ENCODE data around the gene INTS4.
"Not testable (repeated sequence)": the region's sequence is repeated elsewhere in the genome, so short reads cannot be mapped to it uniquely, and the experiment has no call there.

Gene INTS4

DNA sequence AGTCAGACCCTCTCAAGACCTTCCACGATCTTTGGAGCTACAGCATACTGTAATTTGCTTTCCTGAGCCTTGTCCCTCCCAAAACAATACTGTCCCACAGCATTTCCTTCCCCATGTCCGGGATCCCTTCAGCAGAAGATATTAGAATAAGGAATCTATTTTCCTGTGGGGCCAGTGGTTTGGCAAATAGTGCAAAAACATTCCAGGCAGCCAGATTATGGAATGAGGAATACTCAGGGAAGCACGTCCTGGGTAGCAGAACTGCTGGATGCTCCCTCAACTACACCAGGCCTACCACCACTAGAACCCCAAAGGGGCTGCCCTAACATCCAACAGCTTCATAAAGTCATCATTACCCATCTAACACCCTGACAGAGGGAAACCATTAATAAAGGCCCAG lies 112.1 kb downstream of the INTS4 start:
- DNase-seq = no peak

DNA sequence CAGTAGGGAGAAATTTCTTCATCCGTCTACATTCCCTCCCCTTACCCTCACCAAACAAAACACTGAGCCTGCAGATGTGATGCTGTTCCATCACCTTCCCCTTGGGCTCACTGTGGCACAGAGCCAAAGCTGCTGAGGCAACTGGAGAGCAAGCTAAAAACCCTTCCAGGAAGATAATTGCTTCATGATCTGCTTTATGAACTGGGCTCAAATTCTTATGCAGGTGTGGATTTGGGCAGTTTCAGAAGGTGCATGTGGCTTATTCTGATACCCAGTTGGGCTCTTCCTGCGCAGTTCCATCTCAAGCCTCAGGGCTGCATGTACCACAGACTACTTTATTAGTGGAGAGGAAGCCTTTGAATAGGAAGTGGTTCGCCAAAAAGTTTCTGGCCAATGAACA lies 115.2 kb downstream of the INTS4 start:
- DNase-seq = no peak

DNA sequence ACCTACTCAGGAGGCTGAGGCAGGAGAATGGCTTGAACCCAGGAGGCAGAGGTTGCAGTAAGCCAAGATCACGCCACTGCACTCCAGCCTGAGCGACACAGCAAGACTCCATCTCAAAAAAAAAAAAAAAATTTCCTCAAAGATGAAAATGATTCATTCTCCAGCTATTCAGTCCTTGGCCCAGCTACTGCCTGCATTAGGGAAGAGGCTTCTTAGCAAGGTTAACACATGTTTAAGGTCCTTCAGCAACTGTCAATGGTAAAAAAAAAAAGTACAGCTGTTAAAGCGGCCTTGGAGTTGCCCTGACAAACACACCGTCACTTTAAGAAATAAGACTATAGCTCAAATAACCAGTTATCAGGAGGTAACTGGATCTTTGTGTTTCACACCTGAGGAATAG lies 116.2 kb downstream of the INTS4 start:
- DNase-seq = not testable (repeated sequence)

DNA sequence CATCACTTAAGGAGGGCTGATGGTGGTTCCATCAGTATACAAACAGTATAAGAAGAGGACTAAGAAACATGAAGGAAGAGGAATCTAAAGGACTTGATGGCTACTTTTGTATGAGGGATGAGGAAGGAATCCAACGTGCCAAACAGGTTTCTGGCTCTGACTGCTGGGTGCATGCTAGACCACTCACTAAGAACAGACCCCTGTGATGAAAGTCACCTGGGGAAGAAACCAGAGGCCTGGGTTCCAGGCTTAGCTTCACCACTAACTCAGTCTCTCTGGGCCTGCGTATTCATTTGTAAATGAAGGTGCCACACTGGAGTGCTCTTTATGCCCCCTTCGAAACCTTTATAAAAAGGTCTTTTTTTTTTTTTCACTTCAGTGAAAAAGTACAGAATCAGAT lies 118.4 kb downstream of the INTS4 start:
- DNase-seq = no peak

DNA sequence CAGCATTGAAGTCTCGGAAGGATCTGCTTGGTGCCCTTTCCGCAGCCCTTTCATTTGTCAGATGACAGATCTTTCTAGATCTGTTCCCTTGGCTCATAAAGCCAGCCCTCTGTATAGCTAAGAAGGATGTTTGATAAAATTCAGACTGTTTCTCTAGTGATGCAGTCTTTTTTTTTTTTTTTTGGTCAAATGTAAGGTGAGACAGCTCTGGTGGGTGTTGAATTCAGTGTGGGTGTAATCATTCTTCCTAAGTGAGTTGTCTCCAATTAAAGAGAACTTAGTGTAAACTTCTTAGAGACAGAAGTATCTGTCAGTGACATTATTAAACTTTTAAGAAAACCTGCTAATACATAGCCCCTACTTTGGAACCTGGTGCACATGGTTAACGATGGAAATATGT lies 120.3 kb downstream of the INTS4 start:
- DNase-seq = no peak

DNA sequence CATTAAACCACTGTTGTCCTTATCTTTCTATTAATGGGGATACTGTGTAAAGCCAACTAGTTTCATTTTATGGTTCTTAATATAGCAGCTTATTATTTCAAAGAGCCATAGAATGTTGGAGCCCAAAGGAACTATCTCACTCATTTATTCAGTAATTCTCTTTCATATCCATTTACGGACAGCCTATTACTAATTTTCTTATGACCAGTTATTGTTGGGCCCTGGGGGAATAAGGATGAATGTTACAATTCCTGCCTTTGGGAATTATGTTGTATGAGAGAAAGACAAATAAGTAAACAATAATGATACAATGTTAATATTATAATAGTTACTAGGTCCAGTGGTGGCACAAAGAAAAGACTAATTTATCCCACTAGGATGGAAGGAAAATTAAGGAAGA lies 121.1 kb downstream of the INTS4 start:
- DNase-seq = no peak

DNA sequence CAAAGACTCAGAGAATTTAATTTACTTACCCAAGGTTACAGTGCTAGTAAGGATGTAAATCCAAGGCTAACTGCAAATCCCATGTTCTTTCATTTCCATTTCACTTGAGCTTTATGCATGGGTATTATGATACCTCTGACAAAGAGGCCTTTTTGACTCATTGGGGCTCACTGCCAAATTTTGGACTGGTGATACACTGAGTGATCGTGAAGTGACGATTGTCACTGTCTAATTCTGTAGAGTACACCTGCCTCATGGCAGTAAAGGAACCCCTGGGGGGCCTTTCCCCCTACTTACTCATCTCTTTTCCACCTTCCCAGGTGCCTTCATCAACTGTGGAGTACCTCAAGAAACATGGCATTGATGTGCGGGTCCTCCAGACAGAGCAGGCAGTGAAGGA lies 122.6 kb downstream of the INTS4 start:
- no peak for DNase-seq

DNA sequence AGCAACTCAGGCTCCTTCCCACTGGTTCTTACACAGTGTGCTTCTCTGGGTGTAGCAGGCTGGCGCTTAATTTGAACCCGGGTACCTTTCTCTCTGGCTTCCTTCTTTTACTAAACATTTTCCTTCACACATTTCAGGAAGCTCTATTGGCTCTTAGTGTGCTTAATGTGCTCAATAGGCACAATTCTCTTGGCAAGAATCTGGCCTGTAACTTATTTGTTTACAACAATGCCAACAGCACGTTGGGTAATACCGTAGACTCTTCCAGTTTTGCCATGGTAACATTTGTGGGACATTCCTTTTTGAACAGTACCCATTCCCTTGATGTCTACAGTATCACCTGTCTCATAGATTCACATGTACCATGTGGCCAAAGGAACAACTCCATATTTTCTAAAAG lies 125.7 kb downstream of the INTS4 start:
- DNase-seq = no peak

DNA sequence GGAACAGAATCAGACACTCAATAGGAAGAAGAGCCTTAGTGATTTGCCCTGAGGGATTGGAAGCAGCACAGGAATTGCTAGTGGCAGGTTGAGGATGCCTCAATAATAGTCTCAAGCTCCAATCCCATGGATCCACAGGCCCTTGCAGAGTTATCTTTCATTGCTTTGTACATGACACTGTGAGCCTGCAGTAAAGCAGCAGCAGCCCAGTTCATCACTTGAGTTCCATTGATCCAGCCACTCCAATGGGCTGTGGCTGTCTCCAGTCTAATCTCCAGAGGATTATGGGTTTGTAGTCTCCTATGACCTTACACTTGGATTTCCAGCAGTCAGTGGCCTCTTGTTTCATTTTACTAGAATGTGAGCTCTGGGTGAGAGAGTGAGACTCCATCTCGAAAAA lies 128.1 kb downstream of the INTS4 start:
- no peak for DNase-seq

DNA sequence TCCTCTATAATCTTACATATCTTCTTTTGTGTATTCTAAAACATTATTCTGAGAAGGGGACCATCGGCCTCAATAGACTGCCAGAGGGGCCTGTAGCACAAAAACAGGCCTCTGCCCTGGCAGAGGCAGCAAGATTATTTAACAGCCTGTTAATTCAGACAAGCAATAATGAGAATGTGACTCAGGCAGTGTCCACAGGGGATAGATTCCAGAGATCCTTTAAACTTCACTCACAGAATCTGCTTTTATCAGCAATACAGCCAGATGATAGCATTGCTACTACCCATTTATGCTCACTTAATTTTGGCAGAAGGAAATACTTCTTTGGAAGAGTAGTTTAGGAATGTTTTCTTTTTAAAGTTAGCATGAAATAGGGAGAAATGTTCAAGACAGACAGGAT lies 128.7 kb downstream of the INTS4 start:
- DNase-seq = no peak

DNA sequence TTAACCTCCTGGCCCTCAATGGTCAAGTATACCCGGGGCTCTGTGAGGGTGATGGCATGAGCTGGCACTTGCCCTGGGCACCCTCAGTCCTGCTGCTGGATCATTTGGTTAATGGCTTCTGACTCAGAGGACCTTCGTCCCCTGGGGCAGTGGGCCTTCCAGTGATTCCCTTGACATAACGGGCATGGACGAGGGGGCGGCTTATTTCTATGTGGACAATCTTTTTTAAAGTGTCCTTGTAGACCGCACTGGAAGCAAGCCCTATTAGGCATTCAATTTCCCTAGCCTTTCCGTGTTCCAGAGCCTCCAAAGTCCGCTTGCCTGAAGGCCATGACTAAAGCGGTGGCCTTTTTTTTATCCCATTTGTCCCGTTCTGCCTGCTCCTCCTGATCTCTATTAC lies 133.0 kb downstream of the INTS4 start:
- not testable (repeated sequence) for DNase-seq

DNA sequence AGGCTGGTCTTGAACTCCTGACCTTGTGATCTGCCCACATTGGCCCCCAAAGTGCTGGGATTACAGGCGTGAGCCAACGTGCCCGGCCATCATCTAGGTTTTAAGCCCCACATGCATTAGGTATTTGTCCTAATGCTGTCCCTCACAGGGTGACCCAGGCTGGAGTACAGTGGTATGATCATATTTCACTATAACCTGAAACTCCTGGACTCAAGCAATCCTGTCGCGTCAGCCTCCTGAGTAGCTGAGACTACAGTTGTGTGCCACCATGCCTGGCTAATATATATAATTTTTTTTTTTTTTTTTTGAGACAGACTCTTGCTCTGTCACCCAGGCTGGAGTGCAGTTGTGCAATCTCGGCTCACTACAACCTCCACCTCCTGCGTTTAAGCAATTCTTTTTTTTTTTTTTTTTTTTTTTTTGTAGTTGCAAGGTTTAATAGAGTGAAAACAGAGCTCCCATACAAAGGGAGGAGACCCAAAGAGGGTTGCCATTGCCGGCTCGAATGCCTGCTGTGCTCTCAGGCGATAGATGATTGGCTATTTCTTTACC lies 136.5 kb downstream of the INTS4 start:
- not testable (repeated sequence) for DNase-seq

DNA sequence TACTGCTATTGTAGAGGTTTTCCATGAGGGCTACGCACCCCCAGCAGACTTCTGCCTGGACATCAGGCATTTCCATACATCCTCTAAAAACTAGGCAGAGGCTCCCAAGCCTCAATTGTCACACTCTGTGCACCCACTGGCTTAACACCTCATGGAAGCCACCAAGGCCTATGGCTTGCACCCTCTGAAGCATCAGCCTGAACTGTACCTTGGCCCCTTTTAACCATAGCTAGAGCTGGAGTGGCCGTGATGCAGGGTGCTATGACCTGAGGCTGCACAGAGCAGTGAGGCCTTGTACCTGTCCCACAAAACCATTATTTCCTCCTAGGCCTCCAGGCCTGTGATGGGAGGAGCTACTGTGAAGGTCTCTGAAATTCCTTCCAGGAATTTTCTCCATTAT lies 139.6 kb downstream of the INTS4 start:
- DNase-seq = no peak

DNA sequence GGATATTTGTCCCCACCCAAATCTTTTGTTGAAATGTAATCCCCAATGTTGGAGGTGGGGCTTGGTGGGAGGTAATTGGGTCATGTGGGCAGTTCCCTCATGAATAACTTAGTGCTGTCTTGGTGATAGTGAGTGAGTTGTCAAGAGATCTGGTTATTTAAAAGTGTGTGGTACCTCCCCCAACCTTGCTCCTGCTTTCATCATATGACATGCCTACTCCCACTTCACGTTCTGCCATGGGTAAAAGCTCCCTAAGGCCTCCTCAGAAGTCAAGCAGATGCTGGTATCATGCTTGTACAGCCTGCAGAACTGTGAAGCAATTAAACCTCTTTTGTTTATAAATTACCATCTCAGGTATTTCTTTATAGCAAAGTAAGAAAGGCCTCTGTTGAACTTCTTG lies 143.0 kb downstream of the INTS4 start:
- DNase-seq = no peak

DNA sequence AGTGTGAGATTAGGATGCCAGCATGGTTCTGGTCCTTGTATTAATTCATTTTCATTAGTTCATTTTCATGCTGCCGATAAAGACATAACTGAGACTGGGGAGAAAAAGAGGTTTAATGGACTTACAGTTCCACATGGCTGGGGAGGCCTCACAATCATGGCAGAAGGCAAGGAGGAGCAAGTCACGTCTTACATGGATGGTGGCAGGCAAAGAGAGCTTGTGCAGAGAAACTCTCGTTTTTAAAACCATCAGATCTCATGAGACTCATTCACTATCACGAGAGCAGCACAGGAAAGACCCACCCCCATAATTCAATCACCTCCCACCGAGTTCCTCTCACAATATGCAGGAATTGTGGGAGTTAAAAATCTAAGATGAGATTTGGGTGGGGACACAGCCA lies 150.8 kb downstream of the INTS4 start:
- DNase-seq = not testable (repeated sequence)

DNA sequence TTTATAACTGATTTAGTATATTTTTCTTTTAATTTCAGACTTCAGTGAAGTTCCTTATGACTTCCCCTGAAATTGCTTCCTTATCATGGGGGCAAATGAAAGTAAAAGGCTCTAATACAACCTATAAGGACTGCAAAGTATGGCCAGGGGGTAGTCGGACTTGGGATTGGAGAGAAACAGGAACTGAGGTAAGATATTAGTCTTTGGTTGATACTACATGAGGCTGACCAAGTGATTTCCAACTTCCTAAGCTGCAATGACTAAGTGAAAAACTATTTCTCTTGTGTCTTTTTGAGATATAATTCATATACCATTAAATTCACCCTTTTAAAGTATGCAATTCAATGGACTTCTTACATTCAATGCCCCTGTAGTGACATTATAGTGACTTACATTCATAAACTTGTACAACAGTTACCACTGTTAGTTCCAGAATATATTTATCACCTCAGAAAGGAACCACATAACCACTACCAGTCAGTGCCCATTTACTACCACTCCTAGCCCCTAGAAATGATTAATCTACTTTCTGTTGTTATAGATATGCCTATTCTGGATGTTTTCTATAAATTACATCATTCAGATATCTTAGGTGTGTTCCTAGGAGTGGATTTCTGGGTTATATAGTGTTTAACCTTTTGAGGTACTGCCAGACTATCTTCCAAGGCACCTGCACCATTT lies 151.9 kb downstream of the INTS4 start:
- no peak for DNase-seq

DNA sequence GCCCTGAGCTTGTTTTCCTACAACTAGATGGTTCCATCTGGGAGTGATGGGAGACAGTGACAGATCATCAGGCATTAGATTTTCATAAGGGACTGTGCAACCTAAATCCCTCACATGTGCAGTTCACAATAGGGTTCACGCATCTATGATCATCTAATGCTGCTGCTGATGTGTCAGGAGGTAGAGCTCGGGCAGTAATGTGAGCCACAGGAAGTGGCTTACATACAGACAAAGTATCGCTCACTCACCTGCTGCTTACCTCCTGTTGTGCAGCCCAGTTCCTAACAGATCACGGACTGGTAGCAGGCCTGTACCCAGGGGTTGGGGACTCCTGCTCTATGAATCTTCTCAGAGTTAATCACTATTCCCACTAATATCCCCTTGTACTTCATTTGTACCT lies 161.2 kb downstream of the INTS4 start:
- DNase-seq = no peak

DNA sequence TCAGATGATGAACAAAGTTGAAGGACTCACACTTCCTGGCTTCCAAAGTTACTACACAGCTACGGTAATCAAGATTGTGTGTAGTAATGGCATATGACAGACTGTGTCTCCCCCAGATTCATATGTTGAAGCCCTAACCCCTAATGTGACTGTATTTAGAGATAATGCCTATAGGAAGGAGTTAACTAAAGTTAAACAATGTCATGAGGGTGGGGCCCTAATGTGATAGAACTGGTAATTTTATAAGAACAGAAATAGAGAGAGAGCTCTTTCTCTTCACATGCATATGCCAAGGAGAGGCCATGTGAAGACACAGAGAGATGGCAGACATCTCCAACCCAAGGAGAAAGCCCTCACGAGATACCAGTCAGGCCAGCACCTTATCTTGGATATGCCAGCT lies 165.5 kb downstream of the INTS4 start:
- DNase-seq = no peak

Measured in right kidney (tissue), 1 donor.